GM18508 (cell line): ENCODE measurements around the gene RBM19.

Source experiments
- ATAC-seq: cut with Tn5 transposase; IDR thresholded peaks from one replicate; pipeline ENCODE4 v1.9.1; 2021; ENCODE audit warnings: moderate number of reproducible peaks; ENCODE audit not compliant: insufficient read depth, unreplicated experiment

Gene RBM19

DNA sequence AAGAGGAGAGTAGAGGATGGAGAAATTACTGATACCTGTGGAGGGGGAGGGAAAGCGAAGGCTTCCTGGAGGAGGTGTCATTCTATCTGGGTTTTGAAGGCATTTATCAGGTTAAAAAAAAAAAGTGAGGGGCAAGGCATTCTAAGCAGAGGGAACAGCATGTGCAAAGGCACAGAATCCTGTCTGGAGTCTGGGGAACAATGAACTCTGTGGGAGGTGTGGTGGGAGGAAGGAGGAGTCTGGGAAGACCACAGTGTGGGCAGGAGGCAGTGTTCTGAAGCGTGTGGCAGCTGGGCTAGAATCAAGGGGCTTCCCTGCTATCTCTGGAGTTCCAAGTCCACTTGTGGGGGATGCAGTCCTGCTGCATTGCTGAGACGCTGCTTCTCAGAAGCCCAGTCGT is 123.4 kb downstream of the RBM19 start:
- ATAC-seq, result no peak

GRCh38 chr12:113841786-113842185 is 124.3 kb downstream of the RBM19 start:
- ATAC-seq, result no peak

GRCh38 chr12:113840401-113841042 is 125.6 kb downstream of the RBM19 start:
- no peak for ATAC-seq

DNA sequence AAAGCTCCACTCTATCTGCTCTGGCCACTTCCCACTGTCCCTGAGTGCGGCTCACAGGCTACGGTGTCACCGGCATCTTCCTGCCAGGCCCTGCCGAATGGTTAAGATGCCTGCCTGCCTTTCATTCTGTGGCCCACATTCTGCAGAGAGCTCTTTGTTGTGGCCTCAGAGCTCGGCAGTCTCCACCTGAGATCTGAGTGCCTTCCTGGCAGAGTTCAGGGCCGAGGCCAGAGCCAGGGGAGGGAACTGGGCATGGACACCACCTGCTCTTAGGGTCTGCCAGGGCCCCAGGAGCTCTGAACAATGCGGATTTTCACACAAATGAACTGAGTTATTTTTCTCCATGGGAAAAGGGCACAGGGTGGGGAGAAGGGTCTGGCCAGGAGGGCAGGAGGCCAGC is 127.2 kb downstream of the RBM19 start:
- no peak for ATAC-seq

- no peak for ATAC-seq
Measured at GRCh38 chr12:113837528-113838296, 128.4 kb downstream of the RBM19 start.

DNA sequence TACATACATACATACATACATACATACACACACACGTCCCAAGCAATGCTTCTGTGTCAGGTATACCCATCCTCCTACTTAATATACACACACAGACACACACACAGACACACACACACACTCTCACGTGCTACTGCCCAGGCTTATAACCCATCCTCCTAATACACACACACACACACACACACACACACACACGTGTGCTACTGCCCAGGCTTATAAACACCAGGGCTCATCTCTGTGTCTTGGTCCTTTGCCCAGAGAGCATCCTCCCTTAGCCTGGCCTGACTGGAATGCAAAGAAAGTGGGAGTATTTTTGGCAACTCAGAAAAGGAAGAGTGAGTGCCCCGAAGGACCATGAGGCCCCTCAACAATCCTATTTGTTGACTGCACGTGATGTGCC is 129.0 kb downstream of the RBM19 start:
- ATAC-seq, result no peak

DNA sequence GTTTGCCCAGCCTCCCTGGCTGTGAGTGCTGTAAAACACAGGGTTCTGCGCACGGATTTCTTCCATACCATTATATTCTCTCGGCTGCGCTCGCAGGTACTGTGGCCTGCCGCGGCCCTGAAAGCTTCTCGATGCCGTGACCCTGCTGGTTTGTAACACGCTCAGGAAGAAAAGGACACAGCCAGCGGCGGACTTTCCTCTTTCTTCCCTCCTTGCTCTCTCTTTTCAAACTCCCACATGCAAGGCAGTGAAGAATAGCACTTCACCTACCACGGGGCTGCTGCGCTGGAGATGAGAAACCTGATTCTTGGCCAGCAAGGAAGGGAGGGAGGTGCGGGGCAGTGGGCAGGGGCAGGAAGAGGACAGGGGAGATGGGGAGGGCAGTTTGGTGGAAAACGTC is 130.2 kb downstream of the RBM19 start:
- no peak for ATAC-seq

- no peak for ATAC-seq
Measured at GRCh38 chr12:113835433-113835832, 130.7 kb downstream of the RBM19 start.

DNA sequence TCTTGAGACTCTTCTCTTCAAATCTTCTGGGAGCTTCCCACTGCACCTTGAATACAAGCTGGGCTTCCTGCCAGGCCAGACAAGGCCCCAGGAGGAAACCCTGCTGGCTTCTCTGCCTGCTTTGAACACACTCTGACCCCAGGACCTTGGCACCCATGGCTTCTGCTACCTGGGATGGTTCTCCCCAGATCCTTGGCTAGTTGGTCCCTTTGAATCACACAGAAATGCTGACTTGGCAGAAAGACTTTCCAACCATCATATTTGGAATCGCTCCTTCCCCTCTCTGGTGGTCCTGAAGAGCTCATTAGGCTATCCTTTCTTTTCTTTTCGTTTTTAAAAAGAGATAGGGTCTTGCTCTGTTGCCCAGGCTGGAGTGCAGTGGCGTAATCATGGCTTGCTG is 132.7 kb downstream of the RBM19 start:
- ATAC-seq, result no peak

DNA sequence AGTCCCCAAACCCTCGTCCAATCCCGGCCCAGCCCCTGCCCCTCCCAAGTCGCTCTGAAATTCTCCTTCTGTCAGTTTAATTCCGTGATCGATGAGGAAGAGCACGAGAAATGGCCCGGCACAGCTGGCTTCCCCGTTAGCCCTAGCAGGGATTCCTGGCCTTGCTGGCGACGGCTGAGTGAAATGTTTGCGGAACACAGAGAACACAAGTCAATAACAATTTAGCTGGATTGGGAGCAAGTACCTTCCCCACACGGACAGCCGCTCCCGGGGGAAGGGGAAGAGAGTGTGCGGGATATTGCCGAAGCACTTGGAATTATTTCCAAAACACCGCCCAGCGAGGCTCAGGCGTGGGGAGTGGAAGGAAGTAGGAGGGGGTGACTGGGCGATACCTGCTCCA is 134.6 kb downstream of the RBM19 start:
- no peak for ATAC-seq

DNA sequence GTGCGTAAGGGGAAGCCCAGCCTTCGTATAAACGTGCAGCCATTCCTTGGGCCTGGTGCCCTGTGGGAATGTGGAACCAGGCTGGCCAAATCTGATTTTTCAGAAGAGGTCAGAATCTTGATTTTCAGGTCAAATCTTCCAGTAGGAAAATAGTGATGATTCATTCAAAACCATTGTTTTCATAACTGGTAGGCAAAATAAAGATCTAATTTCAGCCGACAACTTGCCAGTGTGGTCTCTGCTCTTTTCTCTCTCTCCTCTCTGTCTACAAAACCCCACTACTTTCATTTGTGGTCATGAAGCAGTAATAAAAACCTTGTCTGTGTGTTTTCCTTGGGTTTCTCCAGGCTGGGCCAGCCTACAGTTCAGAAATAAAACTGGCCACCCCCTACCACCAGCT is 135.1 kb downstream of the RBM19 start:
- no peak for ATAC-seq

DNA sequence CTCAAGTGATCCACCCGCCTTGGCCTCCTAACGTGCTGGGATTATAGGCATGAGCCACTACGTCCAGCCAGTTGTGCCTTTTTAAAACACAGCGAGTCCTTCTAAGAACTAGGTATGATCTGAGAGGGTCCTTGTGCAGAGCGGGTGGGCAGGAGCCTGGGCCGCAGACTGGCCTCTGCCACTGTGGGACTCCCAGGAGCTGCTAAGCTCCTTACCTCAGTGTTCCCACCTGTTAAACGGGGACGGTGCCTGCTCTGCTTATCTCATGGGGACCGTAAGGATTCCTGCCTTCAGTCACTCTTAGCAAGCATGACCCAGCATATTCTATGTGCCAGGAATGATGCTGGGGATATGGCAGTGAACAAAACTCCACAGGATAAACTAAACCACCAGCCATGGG is 136.9 kb downstream of the RBM19 start:
- no peak for ATAC-seq

- no peak for ATAC-seq
Measured at GRCh38 chr12:113827539-113828114, 138.5 kb downstream of the RBM19 start.

- ATAC-seq, result no peak
Measured at GRCh38 chr12:113826805-113827538, 139.2 kb downstream of the RBM19 start.

DNA sequence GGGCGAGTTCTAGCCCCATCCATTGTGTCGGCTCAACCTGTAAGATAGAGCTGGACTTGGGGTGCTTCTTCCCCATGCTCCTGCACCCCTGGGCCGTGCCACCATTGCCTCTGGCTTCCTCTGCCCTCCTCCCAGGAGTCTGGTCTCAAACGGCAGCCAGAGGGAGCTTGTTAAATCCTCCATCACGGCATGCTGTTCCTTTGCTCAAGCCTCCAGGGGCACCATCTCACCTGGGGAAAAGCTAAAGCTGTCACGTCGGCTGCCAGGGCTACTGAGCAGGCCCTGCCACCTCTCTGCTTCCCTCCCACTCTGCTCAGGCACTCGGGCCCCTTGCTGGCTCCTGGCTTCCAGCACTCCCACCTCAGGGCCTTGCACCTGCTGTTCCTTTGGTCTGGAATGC is 140.4 kb downstream of the RBM19 start:
- ATAC-seq, result no peak

DNA sequence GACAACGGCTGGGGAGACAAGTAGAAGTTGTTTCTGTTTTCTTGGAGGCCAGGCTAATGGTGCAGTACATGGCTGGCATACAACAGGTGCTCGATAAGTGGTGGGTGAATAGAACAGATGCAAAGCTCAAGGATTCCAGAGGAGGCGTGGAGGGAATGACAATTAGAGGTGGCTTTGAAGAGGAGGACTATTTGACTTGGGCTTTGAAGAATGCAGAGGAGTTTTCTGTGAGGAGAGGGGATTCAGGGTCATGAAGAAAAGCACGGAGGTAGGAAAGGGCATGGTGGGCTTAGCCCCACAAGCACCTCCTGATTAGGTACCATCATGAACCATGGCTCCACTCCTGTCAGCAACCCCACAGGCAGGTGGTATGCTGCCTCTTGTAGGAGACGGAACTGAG is 142.3 kb downstream of the RBM19 start:
- no peak for ATAC-seq

DNA sequence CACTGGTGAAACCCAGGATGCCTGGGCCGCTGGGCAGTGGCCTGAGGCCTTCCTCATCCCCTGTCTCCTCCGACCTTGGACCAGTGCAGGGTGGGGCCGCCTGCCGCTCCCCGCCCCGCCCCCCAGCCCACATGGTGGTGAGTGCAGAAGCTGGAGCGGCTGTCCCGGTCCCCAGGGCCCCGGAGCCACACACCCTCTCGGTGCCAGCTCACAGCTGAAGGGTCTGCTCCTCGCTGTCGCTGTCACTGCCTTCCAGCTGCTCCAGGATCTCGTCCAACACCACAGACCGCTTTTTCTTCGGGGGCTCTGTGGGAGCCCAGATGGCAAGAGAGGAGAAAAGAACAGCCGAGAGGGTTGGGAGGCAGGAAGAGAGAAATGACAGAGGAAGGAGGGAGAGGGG is 143.1 kb downstream of the RBM19 start:
- no peak for ATAC-seq

DNA sequence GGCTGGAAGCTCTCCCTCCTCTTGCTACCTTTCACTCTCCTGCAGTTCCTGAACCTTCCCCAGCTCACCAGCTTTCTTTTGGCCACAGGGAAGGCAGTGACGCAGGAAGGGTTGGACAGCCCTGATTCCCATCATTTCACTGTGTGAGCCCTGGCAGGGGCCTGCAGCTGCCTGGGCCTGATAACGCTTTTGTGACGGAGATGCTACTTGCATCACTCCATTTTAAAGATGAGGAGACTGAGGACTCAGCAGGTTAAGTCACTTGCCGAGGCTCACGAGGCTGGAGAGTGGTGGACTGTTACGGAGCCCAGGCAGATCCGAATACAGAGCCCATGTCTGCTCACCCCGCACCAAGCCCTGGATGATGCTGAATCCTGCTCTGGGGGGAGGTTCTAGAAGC is 145.3 kb downstream of the RBM19 start:
- ATAC-seq, result no peak

DNA sequence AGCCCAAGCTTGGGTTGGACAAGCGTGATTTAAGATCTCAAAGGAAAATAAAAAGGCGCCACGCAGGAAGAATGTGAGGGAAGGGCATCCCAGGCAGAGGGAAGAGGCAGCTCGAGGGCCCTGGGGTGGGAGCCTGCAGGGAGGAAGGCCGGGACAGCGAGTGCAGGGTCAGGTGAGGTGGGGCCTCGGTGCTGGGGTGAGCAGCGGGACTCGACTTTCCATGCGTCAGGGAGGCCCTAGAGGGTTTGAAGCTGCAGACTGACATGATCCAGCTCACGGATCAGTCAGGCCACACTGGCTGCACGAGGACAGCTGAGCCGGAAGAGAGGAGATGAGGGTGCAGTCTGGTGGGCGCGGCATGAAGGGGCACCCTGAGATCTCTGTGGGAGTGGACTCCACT is 145.8 kb downstream of the RBM19 start:
- no peak for ATAC-seq

GRCh38 chr12:113819495-113819894 is 146.6 kb downstream of the RBM19 start:
- no peak for ATAC-seq

GRCh38 chr12:113818833-113819232 is 147.3 kb downstream of the RBM19 start:
- ATAC-seq, result no peak
